Measurements from ENCODE around the gene DNAAF8. TPM values are rescaled to one million over a fixed set of nuclear protein-coding genes. Genes with fewer than 3 reads are reported as not detected.

The DNAAF8 gene
- total and polyA plus RNA-seq, 7 donors = 0.14 to 1.2 (median 0.60) TPM

DNA sequence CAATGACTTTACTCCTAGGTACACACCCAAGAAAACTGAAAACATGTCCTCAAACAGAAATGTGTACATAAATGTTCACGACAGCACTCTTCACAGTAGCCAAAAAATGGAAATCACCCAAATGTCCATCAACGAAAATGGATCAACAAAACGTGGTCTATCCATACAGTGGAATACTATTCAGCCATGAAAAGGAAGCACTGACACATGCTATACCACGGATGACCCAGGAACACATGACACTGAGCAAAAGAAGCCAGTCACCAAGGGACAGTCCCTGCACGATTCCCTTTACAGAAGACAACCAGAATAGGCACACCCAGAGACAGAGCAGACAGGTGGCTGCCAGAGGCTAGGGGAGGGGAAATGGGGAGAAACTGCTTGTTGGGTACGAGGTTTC, 21.4 kb downstream of the DNAAF8 start:
- no peaks in the 10 kb centered on the region for H3K9me3 ChIP-seq
- 95 to 96% methylated on average over 6 of the region's 6 CpGs for WGBS, 2 donors
- H3K36me3 ChIP-seq = peaks cover 49 to 97% (median 83%) of the 10 kb centered on the region in 4 donors
- DNase-seq = no peak
- H3K27me3 ChIP-seq = no peaks in the 10 kb centered on the region
- intact Hi-C loops (cut with DNase I) = no loop called here
- no peak overlapping the region for H3K27ac ChIP-seq
- H3K4me3 ChIP-seq = no peak overlapping the region
- no peaks in the 10 kb centered on the region for H3K4me1 ChIP-seq
- TF ChIP-seq POLR2A (IDR thresholded peaks at IDR 0.05) = no peak
- TF ChIP-seq EP300 (IDR thresholded peaks at IDR 0.05) = no peak
- no peak for TF ChIP-seq POLR2AphosphoS5 (IDR thresholded peaks at IDR 0.05)

DNA sequence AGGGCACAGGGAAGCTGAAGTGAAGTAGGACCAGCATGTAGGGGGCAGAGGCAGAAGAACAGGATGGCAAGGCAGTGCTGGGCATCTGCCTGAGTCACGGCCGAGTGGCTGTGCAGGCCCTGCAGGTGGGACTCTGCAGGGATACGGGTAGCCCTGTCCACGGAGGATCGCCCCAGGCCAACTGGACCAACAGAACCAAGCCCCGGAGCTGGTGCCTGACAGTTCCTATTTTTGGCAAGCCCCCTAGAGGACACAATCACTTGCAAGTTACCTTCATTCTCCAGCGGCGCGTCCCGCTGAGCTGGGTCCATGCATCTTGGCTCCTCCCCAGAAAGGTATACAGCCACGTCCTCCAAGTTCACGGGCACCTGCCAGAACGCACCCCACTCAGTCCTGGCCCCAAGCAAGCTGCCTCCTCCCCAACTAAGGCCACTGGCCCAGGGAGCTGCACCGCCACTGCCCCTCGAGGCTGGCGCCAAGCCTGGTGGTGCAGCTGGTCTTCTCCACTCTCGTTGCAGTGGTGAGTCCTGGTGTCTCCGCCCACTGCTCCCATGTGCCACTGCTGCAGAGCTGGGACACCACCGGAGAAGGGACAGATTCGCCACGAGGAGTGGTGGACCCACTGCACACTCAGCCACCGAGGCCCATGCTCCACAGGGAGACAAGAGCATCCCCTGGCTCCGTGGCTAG, 26.0 kb downstream of the DNAAF8 start:
- WGBS, 2 donors = 92 to 93% methylated on average over 23 of the region's 23 CpGs
- Histone ChIP-seq H3K9me3 (no peaks in the 10 kb centered on the region), H3K4me1 (peaks cover 0 to 13% (median 7%) of the 10 kb centered on the region in 4 donors), H3K36me3 (peaks cover 30 to 95% (median 69%) of the 10 kb centered on the region in 4 donors), H3K27me3 (no peaks in the 10 kb centered on the region), H3K4me3 (no peak overlapping the region), H3K27ac (peak overlapping the region in 2 of 4 donors; percentile 2 to 14)
- TF ChIP-seq CTCF (IDR thresholded peaks at IDR 0.05) = no peak
- TF ChIP-seq POLR2AphosphoS5 (IDR thresholded peaks at IDR 0.05) = no peak
- no peak for TF ChIP-seq POLR2A (IDR thresholded peaks at IDR 0.05)
- TF ChIP-seq EP300 (IDR thresholded peaks at IDR 0.05) = no peak
- DNase-seq = no peak
- intact Hi-C loops (cut with DNase I) = no loop called here

DNA sequence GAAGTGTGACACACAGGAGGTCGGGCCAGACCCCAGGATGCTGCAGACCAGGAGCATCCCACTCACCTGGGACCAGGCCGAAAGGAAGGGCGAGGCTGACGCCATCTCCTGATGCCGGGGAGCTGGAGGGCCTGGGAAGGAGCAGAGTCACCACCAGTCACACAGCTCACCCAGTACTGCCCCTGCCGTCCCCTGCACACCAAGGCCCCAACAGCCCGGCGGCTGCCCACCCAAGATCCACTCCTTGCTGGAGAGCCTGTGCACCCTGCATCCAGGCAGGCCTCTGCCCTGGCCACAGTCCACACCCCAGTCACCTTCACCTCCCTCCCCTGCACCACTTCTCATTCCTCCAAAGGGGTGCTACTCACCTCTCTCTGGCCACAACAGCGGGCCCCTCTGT, 27.9 kb downstream of the DNAAF8 start:
- DNase-seq = no peak
- Histone ChIP-seq H3K27me3 (no peaks in the 10 kb centered on the region), H3K27ac (no peak overlapping the region), H3K36me3 (peaks cover 26 to 80% (median 56%) of the 10 kb centered on the region in 4 donors), H3K4me1 (peaks cover 0 to 24% (median 20%) of the 10 kb centered on the region in 4 donors), H3K4me3 (no peak overlapping the region), H3K9me3 (no peaks in the 10 kb centered on the region)
- intact Hi-C loops (cut with DNase I) = no loop called here
- 95 to 96% methylated on average over 9 of the region's 9 CpGs for WGBS, 2 donors
- no peak for TF ChIP-seq EP300 (IDR thresholded peaks at IDR 0.05)
- TF ChIP-seq POLR2AphosphoS5 (IDR thresholded peaks at IDR 0.05) = no peak
- TF ChIP-seq POLR2A (IDR thresholded peaks at IDR 0.05) = no peak
- TF ChIP-seq CTCF (IDR thresholded peaks at IDR 0.05) = no peak

DNA sequence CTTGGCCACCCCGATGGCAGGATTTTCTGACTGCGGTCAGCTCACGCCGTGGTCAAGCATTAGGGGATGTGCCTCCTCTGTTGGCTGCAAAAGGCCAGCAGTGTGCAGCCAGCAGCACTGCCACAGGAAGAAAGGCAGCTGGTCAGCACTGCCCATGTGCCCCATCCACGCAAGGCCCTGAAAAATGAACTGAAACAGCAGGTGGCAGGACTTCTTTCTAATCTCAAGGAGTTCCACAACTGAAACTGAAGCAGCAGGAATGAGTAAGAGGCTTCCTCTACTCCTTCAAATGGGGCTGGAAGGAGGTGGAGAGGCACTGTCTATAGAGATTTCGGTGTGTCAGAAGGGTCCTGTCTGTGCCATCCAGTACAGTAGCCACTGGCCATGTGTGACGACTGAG, 29.5 kb downstream of the DNAAF8 start:
- intact Hi-C loops (cut with DNase I) = no loop called here
- Histone ChIP-seq H3K27me3 (no peaks in the 10 kb centered on the region), H3K27ac (no peak overlapping the region), H3K9me3 (no peaks in the 10 kb centered on the region), H3K36me3 (peaks cover 26 to 65% (median 44%) of the 10 kb centered on the region in 4 donors), H3K4me3 (no peak overlapping the region), H3K4me1 (peaks cover 0 to 33% (median 32%) of the 10 kb centered on the region in 4 donors)
- 94% methylated on average over 7 of the region's 7 CpGs for WGBS, 2 donors
- DNase-seq = no peak
- no peak for TF ChIP-seq POLR2A (IDR thresholded peaks at IDR 0.05)
- TF ChIP-seq EP300 (IDR thresholded peaks at IDR 0.05) = no peak
- TF ChIP-seq CTCF (IDR thresholded peaks at IDR 0.05) = no peak

DNA sequence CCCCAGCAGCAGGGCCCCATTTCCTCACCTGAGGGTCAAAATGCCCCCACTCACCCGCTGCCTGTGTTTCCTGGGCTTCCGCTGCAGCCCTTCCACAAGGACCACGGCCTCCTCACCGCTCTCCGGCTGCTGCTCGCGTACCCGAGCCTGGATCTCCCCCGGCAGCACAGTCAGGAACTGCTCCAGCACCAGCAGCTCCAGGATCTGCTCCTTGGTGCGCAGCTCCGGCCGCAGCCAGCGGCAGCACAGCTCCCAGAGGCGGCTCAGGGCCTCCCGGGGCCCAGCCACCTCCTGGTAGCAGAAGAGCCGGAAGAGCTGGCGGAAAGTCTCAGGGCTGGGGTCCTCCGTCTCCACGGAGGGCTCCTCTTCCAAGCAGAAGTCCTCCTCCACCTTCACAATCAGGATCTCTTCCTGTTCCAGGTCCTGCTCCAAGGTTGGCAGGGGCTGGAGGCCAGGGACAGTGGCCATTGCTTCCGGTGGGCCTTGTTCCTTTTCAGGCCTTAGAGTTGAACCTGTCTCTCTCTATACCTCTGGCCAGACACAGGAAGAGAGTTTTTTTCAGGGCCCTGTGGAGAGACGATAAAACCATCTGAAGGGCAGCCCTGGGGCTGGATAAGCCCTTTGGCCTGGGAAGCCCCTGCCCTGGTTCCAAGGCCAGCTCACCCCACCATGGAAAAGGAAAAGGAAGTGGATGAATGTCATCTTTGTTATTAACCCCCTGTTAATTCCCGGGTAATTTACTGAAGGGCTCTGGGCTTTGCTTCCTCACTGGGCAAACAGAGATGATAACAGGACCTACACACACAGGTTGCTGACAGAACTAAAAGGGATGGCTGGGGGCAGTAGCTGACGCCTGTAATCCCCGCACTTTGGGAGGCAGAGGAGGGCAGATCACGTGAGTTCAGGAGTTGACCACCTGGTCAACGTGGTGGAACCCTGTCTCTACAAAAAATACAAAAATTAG, 31.5 kb downstream of the DNAAF8 start:
- WGBS, 2 donors = 76 to 77% methylated on average over 26 of the region's 26 CpGs
- peaks cover 0 to 38% (median 35%) of the 10 kb centered on the region in 4 donors for H3K4me1 ChIP-seq
- intact Hi-C loops (cut with DNase I) = loop anchor here (2.0 kb wide), 1 partner anchor 31 kb away; the partner anchor contains the start of genes ANKS3 and DNAAF8
- peaks cover 16 to 46% (median 30%) of the 10 kb centered on the region in 4 donors for H3K36me3 ChIP-seq
- H3K27me3 ChIP-seq = no peaks in the 10 kb centered on the region
- no peak for DNase-seq
- H3K9me3 ChIP-seq = no peaks in the 10 kb centered on the region
- H3K27ac ChIP-seq = peak overlapping the region in 3 of 4 donors; percentile 91 to 92 (median 91)
- peak overlapping the region; percentile 80 to 96 (median 88) for H3K4me3 ChIP-seq
- TF ChIP-seq POLR2AphosphoS5 (IDR thresholded peaks at IDR 0.05) (no peak), EP300 (IDR thresholded peaks at IDR 0.05) (no peak), CTCF (IDR thresholded peaks at IDR 0.05) (no peak), POLR2A (IDR thresholded peaks at IDR 0.05) (no peak)
